GM19328 (cell line): ENCODE data around the gene LAMA4.

Experiments used
- ATAC-seq: cut with Tn5 transposase; IDR thresholded peaks from one replicate; pipeline ENCODE4 v1.9.1; 2021; ENCODE audit warnings: mild to moderate bottlenecking, moderate library complexity; ENCODE audit not compliant: unreplicated experiment

Gene LAMA4

GRCh38 chr6:112154711-112155110 lies 99.7 kb downstream of the LAMA4 start:
- no peak for ATAC-seq

- ATAC-seq, result no peak
Observed at GRCh38 chr6:112153926-112154607, 100.3 kb downstream of the LAMA4 start.

GRCh38 chr6:112150363-112150762 lies 104.0 kb downstream of the LAMA4 start:
- ATAC-seq, result no peak

DNA sequence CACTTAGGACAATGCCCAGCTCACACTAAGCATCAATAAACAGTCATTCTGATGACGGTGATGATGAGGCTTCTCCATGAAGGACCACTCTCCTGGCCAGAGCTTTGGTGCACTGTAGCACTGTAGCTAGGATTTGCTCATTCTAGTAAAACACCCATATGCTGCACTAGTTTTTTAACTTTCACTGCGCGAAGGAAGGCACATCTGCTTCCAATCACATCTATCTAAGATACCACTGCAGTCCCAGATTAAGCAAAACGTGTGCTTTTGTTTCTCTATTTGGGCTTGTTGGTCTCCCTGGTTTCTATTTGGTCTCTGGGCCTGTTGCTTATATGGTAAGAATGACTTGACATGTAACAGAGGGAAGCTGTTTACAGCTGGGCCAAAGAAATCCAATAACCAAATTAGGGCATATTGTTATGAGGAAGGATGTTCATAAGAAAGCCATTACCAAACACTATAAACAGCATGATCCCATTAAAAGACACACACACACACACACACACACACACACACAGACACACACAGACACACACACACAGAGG lies 104.6 kb downstream of the LAMA4 start:
- ATAC-seq, result no peak

DNA sequence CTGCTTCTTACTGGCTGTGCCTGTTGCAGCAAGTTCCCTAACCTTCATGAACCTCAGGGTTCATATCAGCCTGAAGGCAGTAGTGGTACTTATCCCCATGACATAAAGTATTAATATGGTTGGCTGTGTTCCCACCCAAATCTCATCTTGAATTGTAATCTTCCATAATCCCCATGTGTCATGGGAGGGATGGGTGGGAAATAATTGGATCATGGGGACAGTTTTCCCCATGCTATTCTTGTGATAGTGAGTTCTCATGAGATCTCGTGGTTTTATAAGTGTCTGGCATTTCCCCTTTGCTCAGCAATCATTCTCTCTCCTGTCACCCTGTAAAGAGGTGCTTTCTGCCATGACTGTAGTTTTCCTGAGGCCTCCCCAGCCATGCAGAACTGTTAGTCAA lies 105.1 kb downstream of the LAMA4 start:
- no peak for ATAC-seq

DNA sequence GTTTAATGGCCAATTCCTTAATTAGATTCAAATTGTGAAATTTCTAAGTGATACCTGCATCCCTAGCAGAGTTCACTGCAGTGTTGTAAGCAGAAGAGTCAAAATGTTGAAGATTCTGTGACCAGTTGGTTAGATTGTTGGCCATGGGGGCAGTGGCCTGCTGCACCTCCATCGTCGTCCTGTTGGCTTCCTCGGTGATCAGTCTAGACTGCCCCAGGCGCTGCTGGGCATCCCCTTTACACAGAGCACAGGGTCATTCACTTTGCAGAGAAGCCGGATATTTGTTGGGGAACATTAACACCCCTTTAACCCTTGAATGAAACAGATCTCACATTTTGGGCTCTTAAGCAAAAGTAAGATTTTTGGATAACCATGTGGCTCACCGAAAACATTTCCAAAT lies 106.3 kb downstream of the LAMA4 start:
- ATAC-seq, result no peak

GRCh38 chr6:112145080-112145573 lies 109.2 kb downstream of the LAMA4 start:
- ATAC-seq, result no peak

GRCh38 chr6:112144145-112144926 lies 110.0 kb downstream of the LAMA4 start:
- ATAC-seq, result no peak

DNA sequence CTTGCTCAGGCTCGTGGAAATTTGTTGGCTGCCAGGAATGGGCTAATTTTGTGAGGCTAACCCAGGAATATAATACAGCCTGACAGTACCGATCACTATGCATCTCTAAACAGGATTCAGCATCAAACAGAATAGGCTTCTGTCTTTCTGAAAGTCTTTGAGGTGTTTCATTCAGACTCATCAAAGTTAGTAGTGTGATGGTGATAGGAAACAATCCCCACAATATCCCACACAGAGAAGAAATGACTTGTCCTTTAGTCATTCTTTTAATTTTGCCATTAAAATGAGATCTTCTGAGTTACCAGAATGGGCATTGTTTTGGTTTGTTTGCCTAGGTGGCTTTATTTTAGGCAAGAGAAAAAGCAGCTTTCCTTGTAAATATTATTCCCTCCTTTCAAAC lies 112.7 kb downstream of the LAMA4 start:
- no peak for ATAC-seq

- no peak for ATAC-seq
Observed at GRCh38 chr6:112139052-112139451, 115.3 kb downstream of the LAMA4 start.

GRCh38 chr6:112130878-112131277 lies 123.5 kb downstream of the LAMA4 start:
- ATAC-seq, result no peak

- ATAC-seq, result no peak
Observed at GRCh38 chr6:112128208-112128607, 126.2 kb downstream of the LAMA4 start.

DNA sequence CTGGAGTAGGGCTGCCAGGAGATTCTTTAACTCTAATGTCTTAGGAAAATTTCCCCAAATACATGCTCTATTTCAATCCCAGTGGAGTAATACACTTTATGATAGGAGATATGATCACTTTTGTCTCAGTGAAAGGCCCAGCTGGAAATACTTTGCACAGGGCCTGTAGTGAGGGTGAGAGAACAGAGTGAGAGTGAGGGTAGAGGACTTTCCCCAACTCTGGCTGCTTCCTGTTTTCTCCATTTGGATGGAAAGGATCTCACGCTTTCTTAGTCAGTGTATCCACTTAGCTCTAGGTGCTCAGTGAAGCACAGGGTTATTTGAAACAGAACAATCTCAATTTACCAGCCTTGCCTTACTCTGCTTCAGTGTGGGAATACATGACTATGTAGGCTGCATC lies 130.4 kb downstream of the LAMA4 start:
- ATAC-seq, result no peak

- ATAC-seq, result no peak
Observed at GRCh38 chr6:112122756-112123155, 131.6 kb downstream of the LAMA4 start.

- ATAC-seq, result no peak
Observed at GRCh38 chr6:112118034-112118433, 136.3 kb downstream of the LAMA4 start.

- ATAC-seq, result no peak
Observed at GRCh38 chr6:112117554-112117953, 136.8 kb downstream of the LAMA4 start.

DNA sequence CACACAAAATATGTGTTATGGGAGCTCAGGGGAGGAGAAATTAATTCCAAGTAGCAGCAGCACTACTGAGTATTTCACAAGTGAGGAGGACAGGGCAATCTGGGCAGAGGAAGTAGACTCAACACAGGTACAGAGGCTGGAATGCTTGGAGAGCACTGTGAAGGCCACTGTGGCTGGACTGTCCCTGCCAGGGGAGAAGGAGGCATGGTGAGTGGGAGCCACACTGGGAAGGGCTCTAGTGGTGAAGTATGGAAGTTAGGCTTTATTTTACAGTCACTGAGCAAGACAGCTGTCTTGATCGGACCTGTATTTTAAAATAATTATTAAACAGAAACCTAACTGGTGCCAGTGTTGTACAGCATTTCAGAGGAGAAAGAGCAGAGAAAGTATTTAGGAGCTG lies 138.1 kb downstream of the LAMA4 start:
- no peak for ATAC-seq

GRCh38 chr6:112114577-112115223 lies 139.7 kb downstream of the LAMA4 start:
- ATAC-seq, result no peak

DNA sequence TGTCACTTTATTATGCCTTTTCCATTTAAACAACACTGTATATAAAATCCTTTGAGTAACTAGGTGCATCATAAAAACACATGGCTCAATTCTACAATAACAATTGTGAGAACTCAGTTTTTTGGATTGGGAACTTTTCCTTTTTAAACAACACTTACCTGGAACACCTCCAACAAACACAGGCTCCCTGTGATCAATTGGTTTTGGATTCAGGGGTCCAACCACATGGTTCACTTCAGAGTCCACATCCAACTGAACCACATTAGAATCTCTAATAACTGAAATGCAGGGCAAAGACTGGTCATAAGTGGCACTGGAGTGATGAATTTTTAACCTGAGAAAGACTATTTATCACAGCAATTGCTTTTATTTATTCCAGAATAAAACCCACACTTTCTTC lies 140.4 kb downstream of the LAMA4 start:
- ATAC-seq, result no peak

GRCh38 chr6:112113431-112113830 lies 140.9 kb downstream of the LAMA4 start:
- no peak for ATAC-seq

DNA sequence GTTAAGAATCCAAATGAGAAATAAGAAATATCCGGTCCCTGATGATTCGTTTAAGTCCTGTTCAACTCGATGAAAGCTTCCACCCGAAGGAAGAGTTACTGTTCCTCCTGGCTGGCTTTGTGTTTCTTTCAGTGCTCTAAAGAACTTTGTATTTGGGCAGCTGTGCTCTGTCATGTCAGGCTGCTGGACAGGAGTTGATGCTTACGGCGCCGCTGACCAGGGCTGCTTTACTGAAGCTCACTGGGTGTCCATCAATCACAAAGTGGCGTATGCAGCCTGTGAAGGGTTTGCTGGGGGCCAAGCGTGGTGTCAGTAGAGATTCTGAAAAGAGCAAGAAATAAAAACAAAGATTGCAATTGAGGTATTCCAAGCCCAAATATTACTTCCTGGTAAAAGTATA lies 145.1 kb downstream of the LAMA4 start:
- ATAC-seq, result no peak

DNA sequence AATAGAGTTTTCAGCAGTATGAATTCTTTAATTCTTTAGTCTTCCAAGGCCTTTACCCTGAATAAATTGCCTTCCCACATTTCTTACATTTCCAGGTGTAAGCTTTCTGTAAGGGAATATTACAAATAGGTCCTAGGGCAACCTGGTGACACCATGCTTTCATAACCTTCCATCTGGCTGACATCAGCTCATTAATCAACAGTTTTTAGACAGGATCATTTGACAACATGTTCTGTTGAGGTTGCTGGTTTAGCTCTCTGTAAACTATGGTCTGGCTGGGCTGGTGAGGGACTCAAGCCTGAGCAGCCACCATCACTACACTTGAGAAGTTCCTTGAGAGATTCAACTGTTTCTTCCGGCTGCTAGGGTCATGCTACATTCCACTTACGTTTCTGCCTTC lies 147.8 kb downstream of the LAMA4 start:
- no peak for ATAC-seq
